IPS-15b (cell line): ENCODE results near the gene MAP2K1.
A peak's percentile ranks its signal among the peaks of the same experiment; 100 is the strongest.
"Not testable (repeated sequence)": the region's sequence is repeated elsewhere in the genome, so short reads cannot be mapped to it uniquely, and the experiment has no call there.

Experiments
- H3K27me3 ChIP-seq: one replicate; pipeline ENCODE4 v1.6.1; 2013; ENCODE audit warnings: low read length; ENCODE audit not compliant: control insufficient read depth, insufficient read depth
- H3K36me3 ChIP-seq: one replicate; pipeline ENCODE4 v1.6.1; 2013; ENCODE audit warnings: low read length; ENCODE audit not compliant: control insufficient read depth, insufficient read depth
- H3K4me1 ChIP-seq: one replicate; pipeline ENCODE4 v1.6.1; 2013; ENCODE audit warnings: mild to moderate bottlenecking, low read length; ENCODE audit not compliant: control insufficient read depth, insufficient read depth
- H3K4me3 ChIP-seq: one replicate; pipeline ENCODE4 v1.5.1; 2013; ENCODE audit warnings: low read depth, low read length
- H3K9ac ChIP-seq: one replicate; pipeline ENCODE4 v1.6.1; 2013; ENCODE audit warnings: low read depth, mild to moderate bottlenecking, low read length
- H3K9me3 ChIP-seq: one replicate; pipeline ENCODE4 v1.6.1; 2013; ENCODE audit warnings: mild to moderate bottlenecking, low read length; ENCODE audit not compliant: control insufficient read depth, insufficient read depth

Gene MAP2K1

DNA sequence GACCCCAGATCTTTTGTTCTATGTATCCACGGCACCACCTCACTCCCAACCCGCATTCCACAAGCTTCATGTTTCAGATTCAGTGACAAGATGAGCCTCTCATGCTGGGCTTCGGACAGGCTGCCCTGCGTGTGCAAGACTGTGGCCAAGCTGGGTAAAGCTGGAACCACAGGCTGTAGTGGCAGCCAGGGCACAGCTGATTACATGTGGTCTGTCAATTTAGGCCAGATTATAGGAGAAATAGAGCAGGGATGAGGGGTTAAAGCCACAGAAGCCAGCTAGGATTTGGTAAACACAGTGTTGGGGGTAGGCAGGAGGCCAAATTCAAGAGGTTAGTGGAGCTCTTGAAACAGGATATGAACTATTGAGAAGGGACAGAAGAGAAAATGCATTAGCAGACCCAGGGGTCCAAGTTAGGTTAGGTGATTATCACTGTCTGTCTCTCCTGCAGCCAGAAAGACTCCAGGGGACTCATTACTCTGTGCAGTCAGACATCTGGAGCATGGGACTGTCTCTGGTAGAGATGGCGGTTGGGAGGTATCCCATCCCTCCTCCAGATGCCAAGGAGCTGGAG is 97.9 kb downstream of the MAP2K1 start:
- no peaks in the 10 kb centered on the region for H3K27me3 ChIP-seq
- H3K9ac ChIP-seq: no peak overlapping the region
- H3K36me3 ChIP-seq: peaks cover 13% of the 10 kb centered on the region
- H3K4me3 ChIP-seq: no peak overlapping the region
- H3K4me1 ChIP-seq: no peaks in the 10 kb centered on the region
- H3K9me3 ChIP-seq: no peaks in the 10 kb centered on the region

DNA sequence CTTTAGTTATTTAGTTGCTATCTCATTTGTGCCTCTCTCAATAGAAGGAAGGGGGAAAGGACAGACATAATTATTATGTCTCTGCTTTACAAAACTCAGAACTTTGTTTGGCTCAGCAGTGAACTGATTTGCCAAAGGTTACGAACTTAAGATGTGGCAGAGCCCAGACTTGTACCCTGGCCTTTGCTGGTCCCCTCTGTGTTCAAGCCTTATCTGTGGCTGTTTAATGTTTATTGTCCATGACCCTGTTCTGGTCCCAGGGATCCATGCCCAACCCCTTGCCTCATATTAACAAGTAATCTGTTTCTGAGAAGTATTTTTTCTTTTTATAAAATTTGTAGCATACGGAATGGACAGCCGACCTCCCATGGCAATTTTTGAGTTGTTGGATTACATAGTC is 100.2 kb downstream of the MAP2K1 start:
- no peak overlapping the region for H3K4me3 ChIP-seq
- peaks cover 12% of the 10 kb centered on the region for H3K36me3 ChIP-seq
- no peak overlapping the region for H3K9ac ChIP-seq

DNA sequence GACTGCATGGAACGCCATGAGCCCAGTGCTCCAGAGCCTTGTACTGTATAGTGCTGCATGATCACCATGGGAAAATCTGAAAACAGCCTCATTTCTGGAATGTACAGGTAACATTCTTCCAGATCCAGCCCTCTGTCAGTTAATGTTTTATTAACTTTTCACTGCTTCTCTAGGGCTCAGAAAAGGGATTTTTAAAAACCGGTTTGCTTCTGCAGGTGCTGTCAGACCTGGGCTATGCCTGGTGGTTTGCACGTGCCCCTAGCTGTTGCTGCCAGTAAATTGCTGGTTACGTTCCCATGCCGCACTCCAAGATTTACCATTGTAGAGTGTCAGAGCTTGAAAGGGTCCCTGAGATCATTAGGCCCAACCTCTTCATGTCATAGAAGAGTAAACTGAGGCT is 101.8 kb downstream of the MAP2K1 start:
- Histone ChIP-seq H3K9ac (no peak overlapping the region), H3K4me3 (no peak overlapping the region), H3K27me3 (no peaks in the 10 kb centered on the region), H3K9me3 (no peaks in the 10 kb centered on the region), H3K36me3 (peaks cover 3% of the 10 kb centered on the region), H3K4me1 (no peaks in the 10 kb centered on the region)

More for the DNA sequence above, 100.2 kb downstream of the MAP2K1 start:
- Histone ChIP-seq H3K9me3 (no peaks in the 10 kb centered on the region), H3K4me1 (no peaks in the 10 kb centered on the region), H3K27me3 (no peaks in the 10 kb centered on the region)

DNA sequence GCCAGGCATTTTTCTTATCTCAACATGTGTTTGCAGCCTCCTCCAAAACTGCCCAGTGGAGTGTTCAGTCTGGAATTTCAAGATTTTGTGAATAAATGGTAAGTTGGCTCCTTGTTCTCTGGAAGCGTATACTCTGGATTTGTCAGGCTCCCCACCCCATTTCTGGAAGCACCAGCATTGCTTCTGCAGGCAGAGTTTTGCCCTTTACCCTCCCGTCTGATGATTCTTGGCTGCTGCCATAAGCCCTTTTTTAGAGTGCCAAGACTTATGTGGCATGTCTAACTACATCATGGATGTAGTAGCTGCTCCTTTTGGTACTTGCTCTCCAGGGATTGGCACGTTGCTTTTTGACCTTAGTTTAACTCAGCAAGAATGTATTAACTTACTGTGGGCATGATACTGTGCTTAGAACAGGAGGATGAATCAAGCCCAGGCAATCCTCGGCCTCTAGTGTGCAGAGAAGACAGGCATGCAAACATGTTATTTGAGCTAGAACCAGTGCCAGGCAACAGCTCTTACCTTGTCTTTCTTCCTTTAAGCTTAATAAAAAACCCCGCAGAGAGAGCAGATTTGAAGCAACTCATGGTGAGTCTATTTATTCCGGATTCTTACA is 102.6 kb downstream of the MAP2K1 start:
- no peaks in the 10 kb centered on the region for H3K9me3 ChIP-seq
- peaks cover 3% of the 10 kb centered on the region for H3K36me3 ChIP-seq
- no peaks in the 10 kb centered on the region for H3K27me3 ChIP-seq
- no peak overlapping the region for H3K9ac ChIP-seq
- no peak overlapping the region for H3K4me3 ChIP-seq
- H3K4me1 ChIP-seq: no peaks in the 10 kb centered on the region

DNA sequence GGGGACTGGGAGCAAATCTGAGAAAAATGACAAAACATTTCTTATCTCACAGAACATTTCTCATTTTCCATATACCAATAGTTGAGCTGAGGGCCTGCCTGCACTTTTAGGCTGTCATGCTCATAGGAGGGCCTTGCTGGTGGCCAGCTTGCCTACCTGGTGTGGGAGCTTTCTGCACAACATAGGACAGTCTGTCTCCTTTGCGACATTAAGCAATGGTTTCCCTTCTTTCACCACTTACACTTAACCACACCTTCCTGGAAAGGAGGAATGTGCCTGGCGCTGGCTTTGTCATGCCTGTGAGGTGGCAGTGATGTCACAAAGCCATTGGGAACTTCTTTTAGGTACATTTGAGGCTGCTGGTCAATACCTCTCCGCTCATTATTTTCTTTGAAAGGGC is 105.1 kb downstream of the MAP2K1 start:
- no peaks in the 10 kb centered on the region for H3K9me3 ChIP-seq
- no peak overlapping the region for H3K4me3 ChIP-seq
- H3K4me1 ChIP-seq: no peaks in the 10 kb centered on the region
- no peak overlapping the region for H3K9ac ChIP-seq
- H3K36me3 ChIP-seq: peaks cover 3% of the 10 kb centered on the region
- H3K27me3 ChIP-seq: no peaks in the 10 kb centered on the region

DNA sequence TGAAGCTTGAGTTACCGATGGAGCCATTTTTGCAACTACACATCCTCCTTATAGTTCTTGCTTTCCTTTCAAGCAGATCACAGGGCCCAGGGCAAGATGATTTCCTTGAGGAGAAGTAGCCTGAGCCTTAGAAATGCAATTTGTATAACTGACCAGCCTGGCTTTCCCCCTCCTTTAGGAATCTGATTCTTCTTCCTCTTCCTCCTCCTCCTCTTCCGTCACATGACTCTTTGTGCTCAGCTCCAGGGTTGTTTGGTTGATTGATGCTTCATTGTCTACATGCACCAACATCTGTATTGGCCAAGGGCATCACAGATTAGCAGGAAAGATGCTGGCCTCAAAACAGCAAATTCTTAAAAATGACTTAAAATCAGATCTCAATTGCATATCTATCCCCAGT is 107.5 kb downstream of the MAP2K1 start:
- H3K36me3 ChIP-seq: peaks cover 12% of the 10 kb centered on the region

DNA sequence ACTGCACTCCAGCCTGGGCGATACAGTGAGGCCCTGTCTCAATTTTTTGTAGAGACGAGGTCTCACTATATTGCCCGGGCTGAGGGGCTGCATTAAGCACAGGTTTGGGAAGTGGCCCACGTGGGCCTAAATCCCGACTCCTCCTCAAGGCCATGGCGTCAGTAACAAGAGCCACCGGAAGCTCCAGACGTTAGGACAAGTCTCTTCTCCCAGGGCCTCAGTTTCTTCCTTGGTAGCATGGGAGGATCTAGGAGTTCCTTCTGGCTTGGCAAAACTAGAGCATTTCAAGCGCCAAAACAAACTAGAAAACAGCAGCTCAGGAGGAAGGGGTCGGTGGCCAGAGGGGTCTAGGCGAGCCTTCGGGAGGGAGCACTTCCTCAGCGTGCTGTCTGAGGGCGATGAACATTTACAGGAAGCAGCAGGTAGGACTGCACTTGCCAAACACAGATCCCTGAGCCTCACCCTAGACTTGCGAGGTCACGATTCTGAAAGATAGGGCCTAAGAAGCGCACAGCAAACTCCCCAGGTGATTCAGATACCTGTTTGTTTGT is 110.3 kb downstream of the MAP2K1 start:
- Histone ChIP-seq H3K36me3 (peaks cover 31% of the 10 kb centered on the region), H3K4me3 (peak overlapping the region; percentile 94), H3K4me1 (no peaks in the 10 kb centered on the region), H3K27me3 (no peaks in the 10 kb centered on the region), H3K9me3 (no peaks in the 10 kb centered on the region), H3K9ac (peak overlapping the region; percentile 98)

More for the DNA sequence above, 107.5 kb downstream of the MAP2K1 start:
- no peaks in the 10 kb centered on the region for H3K9me3 ChIP-seq
- no peaks in the 10 kb centered on the region for H3K27me3 ChIP-seq
- no peak overlapping the region for H3K9ac ChIP-seq
- H3K4me1 ChIP-seq: no peaks in the 10 kb centered on the region
- H3K4me3 ChIP-seq: no peak overlapping the region

DNA sequence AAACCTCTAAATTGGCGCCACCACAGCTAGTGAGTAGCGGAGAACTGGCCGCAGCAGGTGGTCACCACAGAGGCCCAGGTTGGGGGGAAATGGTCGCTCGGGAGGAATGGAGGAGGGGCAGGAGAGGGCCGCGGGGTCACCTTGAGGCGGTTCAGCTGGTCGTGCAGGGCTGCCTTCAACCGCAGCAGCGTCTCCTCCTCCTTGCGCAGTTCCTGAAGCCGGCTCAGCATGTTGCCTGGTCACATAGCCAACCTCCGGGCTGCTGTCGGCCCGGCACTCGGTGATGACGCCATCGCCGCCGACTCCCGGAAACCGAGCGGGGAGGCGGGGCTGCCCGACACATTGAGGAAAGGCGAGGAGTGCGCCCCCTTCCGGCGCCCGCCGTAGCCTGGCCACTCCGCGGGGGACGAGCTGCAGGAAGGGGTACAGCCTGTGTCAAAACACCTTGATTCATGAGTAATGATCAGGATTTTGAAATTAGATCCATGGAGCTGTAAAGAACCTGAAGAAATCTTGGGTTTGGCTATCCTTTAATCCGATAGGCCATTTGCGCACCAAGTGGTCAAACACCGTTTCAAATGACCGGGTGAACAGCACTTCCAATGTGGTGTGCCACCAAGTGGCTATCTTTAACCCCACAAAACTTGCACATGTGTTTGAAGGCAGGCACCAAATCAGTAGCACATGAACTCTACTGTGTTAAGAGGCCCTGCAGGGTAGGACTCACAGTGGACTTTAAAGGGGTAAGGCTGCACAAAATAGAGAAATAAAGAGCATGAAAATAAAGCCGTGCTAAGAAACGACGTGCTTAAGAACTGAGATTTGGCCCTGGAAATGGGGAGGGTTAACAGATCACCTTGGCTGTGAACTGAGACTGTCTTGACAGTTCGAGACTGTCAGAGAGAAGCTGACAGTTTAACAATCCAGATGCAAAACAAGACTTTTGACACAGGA is 111.1 kb downstream of the MAP2K1 start, which contains the start of gene SNAPC5:
Gene SNAPC5 (minus strand): TSS at position 261 of the 954 bp plus-strand sequence. CDS start 31 bp downstream, at position 230.
- Histone ChIP-seq H3K4me3 (peak within 1 kb of the TSS; percentile 94), H3K4me1 (no peaks in the 10 kb centered on the region), H3K9me3 (no peaks in the 10 kb centered on the region), H3K27me3 (no peaks in the 10 kb centered on the region), H3K9ac (peak within 1 kb of the TSS; percentile 98), H3K36me3 (peaks cover 35% of the 10 kb centered on the region)

DNA sequence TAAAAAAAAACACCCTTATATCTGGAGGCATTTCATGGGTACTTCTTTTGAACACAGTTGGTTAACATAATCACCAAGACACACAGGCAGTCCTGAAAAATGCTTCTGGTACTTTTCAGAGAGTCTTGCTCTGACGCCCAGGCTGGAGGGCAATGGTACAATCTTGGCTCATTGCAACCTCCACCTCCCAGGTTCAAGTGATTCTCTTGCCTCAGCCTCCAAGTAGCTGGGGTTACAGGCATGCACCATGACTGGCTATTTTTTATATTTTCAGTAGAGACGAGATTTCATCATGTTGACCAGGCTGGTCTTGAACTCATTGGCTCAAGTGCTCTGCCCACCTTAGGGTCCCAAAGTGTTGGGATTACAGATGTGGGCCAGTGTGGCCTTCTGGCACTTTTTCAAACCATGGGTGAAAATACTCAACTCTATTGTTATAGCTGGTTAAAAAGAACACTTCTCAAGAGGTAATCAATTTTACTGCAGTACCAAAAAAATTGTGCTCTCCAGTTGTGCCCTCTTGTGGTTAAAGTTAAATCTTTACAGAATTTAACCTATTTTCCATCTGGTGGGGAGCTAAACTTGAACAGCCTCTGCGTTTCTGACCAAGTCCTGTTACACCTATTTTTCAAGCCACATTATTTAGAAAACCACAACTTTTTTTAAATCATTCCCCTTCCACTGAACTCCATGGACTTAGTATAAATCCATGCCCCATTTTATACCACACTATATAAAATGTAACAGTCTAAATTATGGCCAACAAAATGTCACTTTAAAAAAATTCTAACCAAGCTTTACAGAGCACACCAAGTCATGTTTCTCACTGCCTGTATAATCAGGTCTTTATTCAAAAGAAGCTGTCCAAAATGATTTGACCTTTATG is 112.0 kb downstream of the MAP2K1 start:
- no peaks in the 10 kb centered on the region for H3K4me1 ChIP-seq
- H3K4me3 ChIP-seq: no peak overlapping the region
- H3K36me3 ChIP-seq: peaks cover 40% of the 10 kb centered on the region
- H3K9me3 ChIP-seq: no peaks in the 10 kb centered on the region
- no peaks in the 10 kb centered on the region for H3K27me3 ChIP-seq
- H3K9ac ChIP-seq: no peak overlapping the region

DNA sequence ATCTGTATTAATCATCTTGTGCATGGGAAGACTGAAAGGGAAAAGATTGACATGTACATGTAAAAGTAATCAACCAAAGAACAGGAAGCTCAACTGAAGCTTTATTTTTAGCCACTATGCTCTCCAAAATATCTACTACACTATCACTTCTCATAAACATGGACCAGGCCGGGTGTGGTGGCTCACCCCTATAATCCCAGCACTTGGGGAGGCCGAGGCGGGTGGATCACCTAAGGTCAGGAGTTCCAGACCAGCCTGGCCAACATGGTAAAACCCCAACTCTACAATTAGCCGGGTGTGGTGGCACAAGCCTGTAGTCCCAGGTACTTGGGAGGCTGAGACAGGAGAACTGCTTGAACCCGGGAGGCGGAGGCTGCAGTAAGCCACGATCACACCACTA is 113.6 kb downstream of the MAP2K1 start:
- peaks cover 40% of the 10 kb centered on the region for H3K36me3 ChIP-seq
- H3K4me3 ChIP-seq, H3K9me3 ChIP-seq, H3K27me3 ChIP-seq, H3K9ac ChIP-seq, H3K4me1 ChIP-seq: not testable (repeated sequence)

DNA sequence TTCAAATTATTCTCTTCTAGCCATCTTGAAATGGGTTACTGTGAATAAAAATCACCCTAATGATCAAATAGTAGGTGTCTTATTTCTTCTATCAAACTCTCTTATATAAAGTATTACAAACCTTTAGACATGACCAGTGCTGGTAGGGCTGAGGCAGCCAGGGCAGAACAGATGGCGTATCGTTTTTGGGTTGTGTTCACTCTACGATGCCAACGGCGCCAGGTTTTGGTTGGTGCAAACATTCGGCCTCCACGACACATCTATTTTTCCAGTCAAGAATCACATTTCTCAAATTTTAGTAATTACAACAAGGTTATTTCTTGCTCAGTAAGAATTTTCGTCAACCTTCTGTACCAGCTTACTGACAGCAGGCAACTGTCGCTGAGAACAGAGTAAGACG is 115.8 kb downstream of the MAP2K1 start:
- Histone ChIP-seq H3K9ac (peak overlapping the region; percentile 99), H3K9me3 (no peaks in the 10 kb centered on the region), H3K36me3 (peaks cover 40% of the 10 kb centered on the region), H3K4me3 (peak overlapping the region; percentile 73), H3K4me1 (no peaks in the 10 kb centered on the region), H3K27me3 (no peaks in the 10 kb centered on the region)
